GM23248 (cell line): Measurements from ENCODE around the gene CNIH2.

ENCODE experiments used
- EZH2 ChIP-seq: fragments of 200-600 bp; sonication (generic); IDR thresholded peaks from 2 replicates; pipeline ENCODE4 v1.6.1; 2018; ENCODE audit warnings: antibody characterized with exemption, mild to moderate bottlenecking; ENCODE audit not compliant: insufficient read depth, poor library complexity, severe bottlenecking
- EZH2phosphoT487 ChIP-seq: fragments of 200-600 bp; sonication (generic); IDR thresholded peaks from 2 replicates; pipeline ENCODE4 v1.6.1; 2018; ENCODE audit warnings: antibody characterized with exemption, moderate library complexity, mild to moderate bottlenecking, low read depth; ENCODE audit not compliant: insufficient read depth

DNA sequence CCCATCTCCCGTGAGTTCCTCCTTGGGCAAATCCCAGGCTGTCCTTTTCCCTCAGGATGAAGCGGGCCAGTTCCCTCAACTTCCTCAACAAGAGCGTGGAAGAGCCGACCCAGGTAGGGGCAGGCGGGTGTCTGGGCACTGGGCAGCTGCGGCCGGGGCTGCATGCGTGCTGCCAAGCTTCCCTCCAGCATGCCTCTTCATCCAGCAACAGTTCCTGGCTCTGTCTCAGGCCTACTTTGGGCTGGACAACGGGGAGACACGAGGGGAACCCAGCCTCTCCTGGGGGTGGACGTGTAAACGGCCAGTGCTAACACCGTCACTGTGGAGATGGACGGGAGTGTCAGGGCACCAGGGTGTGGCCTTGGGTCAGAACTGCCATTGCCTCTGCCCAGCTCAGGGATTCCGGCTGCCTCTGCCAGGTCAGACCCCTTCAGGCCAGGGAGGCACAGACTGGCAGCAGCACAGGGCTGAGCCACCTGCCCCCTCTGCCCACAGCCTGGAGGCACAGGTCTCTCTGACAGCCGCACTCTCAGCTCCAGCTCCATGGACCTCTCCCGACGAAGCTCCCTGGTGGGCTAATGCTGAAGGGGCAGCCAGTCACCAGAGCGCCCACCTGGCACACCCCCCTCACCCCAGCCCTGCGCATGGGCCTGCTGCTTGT is 11.5 kb upstream of the CNIH2 start:
- TF ChIP-seq EZH2phosphoT487 (no peak), EZH2 (no peak)
